Spinal cord (tissue), 10 donors: ENCODE results near the gene LDLRAD4. TPM values are rescaled to one million over a fixed set of nuclear protein-coding genes. Genes with fewer than 3 reads are reported as not detected.

ENCODE experiments used
- DNase-seq, 6 donors: peaks; one replicate each; pipeline versions ENCODE4 v3.0.0 to v3.0.0-alpha.2; 2013 to 2015; ENCODE audit warnings: low spot score in 6 of 6, low read depth in 4 of 6
- H3K27ac ChIP-seq: one replicate; pipeline ENCODE4 v1.5.1; 2013; ENCODE audit warnings: low read depth, low read length, control low read depth
- H3K27me3 ChIP-seq: one replicate; pipeline ENCODE4 v1.6.1; 2013; ENCODE audit warnings: low read length; ENCODE audit not compliant: control insufficient read depth, insufficient read depth
- H3K36me3 ChIP-seq: one replicate; pipeline ENCODE4 v1.6.1; 2013; ENCODE audit warnings: low read length; ENCODE audit not compliant: control insufficient read depth, insufficient read depth
- H3K4me1 ChIP-seq: one replicate; pipeline ENCODE4 v1.6.1; 2013; ENCODE audit warnings: low read length; ENCODE audit not compliant: control insufficient read depth, insufficient read depth
- H3K4me3 ChIP-seq: one replicate; pipeline ENCODE4 v1.5.1; 2013; ENCODE audit warnings: low read depth, low read length, control low read depth
- H3K9me3 ChIP-seq: one replicate; pipeline ENCODE4 v1.6.1; 2013; ENCODE audit warnings: low read length; ENCODE audit not compliant: control insufficient read depth, insufficient read depth
- whole genome bisulfite sequencing: methylation state at CpG from one replicate; pipeline ENCODE4 v1.1.5; 2013; ENCODE audit warnings: missing lambda C conversion rate; ENCODE audit not compliant: insufficient coverage; 5-methylcytosine and 5-hydroxymethylcytosine counted together
- polyA plus RNA-seq, 2 donors: library from polyadenylated mRNA; unstranded; fragments of 120-200 nt; gene quantifications; one replicate each; pipeline ENCODE4 v1.2.1, GENCODE V29; 2013; ENCODE audit not compliant: insufficient read length in 2 of 2
- total RNA-seq, 2 donors: library from RNA; depleted of rRNA in 1 of 2; stranded (reverse); fragments of 120-200 nt in 1 of 2; fragments of >200 nt in 1 of 2; gene quantifications; one replicate each; pipeline versions ENCODE4 v1.2.3 to v1.2.4, GENCODE V29; 2013 to 2014
- donor health status: healthy.

The LDLRAD4 gene
- total and polyA plus RNA-seq, 4 donors, result 26.7 to 67.7 (median 38.5) TPM

- Histone ChIP-seq H3K4me3 (no peak overlapping the region), H3K36me3 (no peaks in the 10 kb centered on the region), H3K4me1 (peaks cover 4% of the 10 kb centered on the region), H3K9me3 (no peaks in the 10 kb centered on the region), H3K27me3 (no peaks in the 10 kb centered on the region), H3K27ac (no peak overlapping the region)
- 88% methylated on average over 10 of the region's 14 CpGs for WGBS
- DNase-seq, result no peak
Measured at GRCh38 chr18:13294309-13294708, 75.7 kb downstream of the LDLRAD4 start.

DNA sequence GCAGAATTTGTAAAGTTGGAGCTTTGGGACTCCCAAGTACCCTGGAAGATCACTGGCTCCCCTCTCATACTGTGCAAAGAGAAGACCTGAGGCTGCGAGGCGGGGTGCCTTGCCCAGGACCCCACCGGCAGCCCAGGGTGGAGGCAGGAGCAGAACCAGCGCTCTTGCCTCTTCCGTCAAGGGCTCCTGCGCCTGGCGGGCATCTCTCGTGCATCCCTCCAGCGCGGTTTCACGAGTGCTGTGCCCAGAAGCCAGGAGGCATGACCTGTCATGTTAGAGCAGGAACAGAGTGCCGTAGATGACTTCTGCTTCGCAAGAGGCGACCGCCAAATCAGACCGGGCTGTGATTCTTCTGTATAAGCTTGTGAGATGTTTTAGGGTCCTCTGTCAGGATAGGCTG is 77.3 kb downstream of the LDLRAD4 start:
- 98% methylated on average over 16 of the region's 16 CpGs for WGBS
- H3K9me3 ChIP-seq, result no peaks in the 10 kb centered on the region
- no peak overlapping the region for H3K27ac ChIP-seq
- peaks cover 6% of the 10 kb centered on the region for H3K36me3 ChIP-seq
- no peak for DNase-seq
- H3K4me1 ChIP-seq, result peaks cover 15% of the 10 kb centered on the region
- no peaks in the 10 kb centered on the region for H3K27me3 ChIP-seq
- no peak overlapping the region for H3K4me3 ChIP-seq

GRCh38 chr18:13296867-13297574 is 78.5 kb downstream of the LDLRAD4 start:
- WGBS, result 90% methylated on average over 13 of the region's 15 CpGs
- no peaks in the 10 kb centered on the region for H3K9me3 ChIP-seq
- H3K4me1 ChIP-seq, result peaks cover 21% of the 10 kb centered on the region
- H3K27me3 ChIP-seq, result no peaks in the 10 kb centered on the region
- peaks cover 6% of the 10 kb centered on the region for H3K36me3 ChIP-seq
- H3K27ac ChIP-seq, result no peak overlapping the region
- H3K4me3 ChIP-seq, result no peak overlapping the region
- DNase-seq, result no peak

- H3K4me1 ChIP-seq, result peaks cover 32% of the 10 kb centered on the region
- H3K9me3 ChIP-seq, result no peaks in the 10 kb centered on the region
- H3K27me3 ChIP-seq, result no peaks in the 10 kb centered on the region
- no peak overlapping the region for H3K27ac ChIP-seq
- peaks cover 6% of the 10 kb centered on the region for H3K36me3 ChIP-seq
- H3K4me3 ChIP-seq, result no peak overlapping the region
- DNase-seq, result no peak
- WGBS, result 95% methylated on average over 10 of the region's 10 CpGs
Measured at GRCh38 chr18:13298262-13298661, 79.7 kb downstream of the LDLRAD4 start.

DNA sequence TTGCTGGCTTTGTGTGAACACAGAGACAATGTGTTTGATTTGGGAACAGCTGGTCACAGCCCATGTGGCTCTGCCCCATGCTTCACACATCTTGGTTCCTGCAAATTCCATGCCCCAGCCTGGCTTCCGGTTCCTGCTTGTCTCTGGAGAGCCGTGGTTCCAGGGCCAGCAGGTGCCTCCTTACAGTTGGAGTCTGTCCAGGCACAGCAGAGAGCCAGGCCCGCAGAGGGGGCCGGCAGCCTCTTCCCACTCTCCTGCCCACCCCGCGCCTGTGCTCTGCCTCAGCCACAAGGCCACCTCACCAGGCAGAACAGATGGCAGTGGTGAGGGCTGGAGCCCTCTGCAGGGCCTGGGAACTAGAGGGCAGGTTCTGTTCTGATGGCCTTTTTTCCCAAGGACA is 81.5 kb downstream of the LDLRAD4 start:
- Histone ChIP-seq H3K9me3 (no peaks in the 10 kb centered on the region), H3K27me3 (no peaks in the 10 kb centered on the region), H3K4me3 (no peak overlapping the region), H3K27ac (no peak overlapping the region), H3K36me3 (peaks cover 6% of the 10 kb centered on the region), H3K4me1 (peaks cover 46% of the 10 kb centered on the region)
- DNase-seq, result peak in 2 of 6 donors; percentile 44 to 52
- WGBS, result 39% methylated on average over 6 of the region's 6 CpGs

DNA sequence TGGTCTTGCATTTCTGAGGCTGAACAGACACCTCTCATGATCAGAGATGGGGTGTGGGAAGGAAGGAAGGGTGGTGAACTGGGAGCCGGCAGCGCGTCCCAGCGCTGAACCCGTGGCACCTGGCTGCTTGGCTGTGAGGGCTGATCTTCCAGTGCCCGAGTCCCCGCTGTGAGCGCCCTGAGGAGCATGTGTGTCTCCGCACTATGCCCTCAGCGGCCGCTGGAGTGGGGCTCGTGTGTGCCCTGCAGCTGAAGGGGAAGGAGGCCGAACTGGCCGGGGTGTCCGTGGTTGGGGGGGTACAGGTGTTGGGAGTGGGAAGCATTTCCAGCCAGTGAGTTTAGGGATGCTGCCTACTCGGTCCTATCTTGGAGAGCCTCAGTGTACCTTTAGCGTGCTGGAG is 82.2 kb downstream of the LDLRAD4 start:
- Histone ChIP-seq H3K4me3 (no peak overlapping the region), H3K27me3 (no peaks in the 10 kb centered on the region), H3K4me1 (peaks cover 46% of the 10 kb centered on the region), H3K27ac (no peak overlapping the region), H3K36me3 (peaks cover 6% of the 10 kb centered on the region), H3K9me3 (no peaks in the 10 kb centered on the region)
- WGBS, result 90% methylated on average over 13 of the region's 17 CpGs
- no peak for DNase-seq

DNA sequence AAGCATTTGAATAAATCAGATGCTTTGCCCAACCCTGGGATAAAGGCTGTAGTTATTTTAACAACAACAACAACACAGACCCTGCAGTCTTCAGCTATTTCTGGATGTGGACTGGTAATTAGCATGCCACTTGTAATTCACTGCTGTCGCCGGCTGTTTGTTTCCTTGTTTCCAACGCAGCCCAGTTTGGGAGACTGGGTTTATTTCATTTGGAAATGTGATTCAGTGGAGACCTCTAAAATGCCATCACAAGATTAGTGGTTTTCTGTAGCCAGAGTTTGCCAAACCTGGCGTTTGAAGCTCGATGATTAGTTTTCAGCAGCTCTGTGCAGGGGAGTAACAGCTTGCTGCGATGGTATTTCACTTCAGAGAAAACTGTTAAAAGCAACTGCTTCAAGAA is 83.5 kb downstream of the LDLRAD4 start:
- Histone ChIP-seq H3K36me3 (peaks cover 6% of the 10 kb centered on the region), H3K4me3 (no peak overlapping the region), H3K4me1 (peaks cover 46% of the 10 kb centered on the region), H3K9me3 (no peaks in the 10 kb centered on the region), H3K27ac (peak overlapping the region; percentile 17), H3K27me3 (no peaks in the 10 kb centered on the region)
- peak in 5 of 6 donors; percentile 24 to 85 (median 38) for DNase-seq
- WGBS, result 20% methylated on average over 6 of the region's 6 CpGs

GRCh38 chr18:13302457-13303225 is 84.1 kb downstream of the LDLRAD4 start:
- Histone ChIP-seq H3K36me3 (peaks cover 6% of the 10 kb centered on the region), H3K27ac (no peak overlapping the region), H3K27me3 (no peaks in the 10 kb centered on the region), H3K4me1 (peaks cover 46% of the 10 kb centered on the region), H3K9me3 (no peaks in the 10 kb centered on the region), H3K4me3 (no peak overlapping the region)
- DNase-seq, result peak in 2 of 6 donors; percentile 71 to 73
- WGBS, result 19% methylated on average over 7 of the region's 8 CpGs

- Histone ChIP-seq H3K4me3 (no peak overlapping the region), H3K27ac (no peak overlapping the region), H3K36me3 (peaks cover 6% of the 10 kb centered on the region), H3K9me3 (no peaks in the 10 kb centered on the region), H3K27me3 (no peaks in the 10 kb centered on the region), H3K4me1 (peaks cover 46% of the 10 kb centered on the region)
- WGBS, result 96% methylated on average over 6 of the region's 6 CpGs
- no peak for DNase-seq
Measured at GRCh38 chr18:13303756-13304364, 85.3 kb downstream of the LDLRAD4 start.
